SW 1271 (cell line): ENCODE results near the gene OR5K4.

ENCODE experiments used
- DNase-seq, 2 experiments: peaks; one replicate each; lab custom pipeline; 2025; lab: John Stamatoyannopoulos, UW

OR5K4 gene

DNA sequence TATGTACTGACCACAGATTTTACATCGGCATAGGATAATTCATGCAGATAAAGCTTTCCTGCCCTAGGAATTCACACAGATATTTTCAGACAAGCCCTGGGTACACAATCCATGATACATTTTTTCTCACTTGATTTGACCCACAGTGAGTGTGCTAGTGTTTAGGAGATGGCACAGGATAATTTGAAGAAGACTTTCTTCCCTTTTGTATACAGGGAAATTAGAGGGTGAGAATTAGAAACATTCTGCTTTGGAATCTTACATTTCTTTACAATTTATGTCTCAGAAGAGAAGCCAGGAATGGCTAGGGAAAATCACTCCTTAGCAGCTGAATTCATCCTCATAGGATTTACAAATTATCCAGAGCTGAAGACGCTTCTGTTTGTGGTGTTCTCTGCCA lies at the start of gene OR5K4:
OR5K4 (plus strand) TSS at position 301 of the 400 bp plus-strand sequence; CDS start at position 301, 0 bp downstream.
- DNase-seq = no peak

DNA sequence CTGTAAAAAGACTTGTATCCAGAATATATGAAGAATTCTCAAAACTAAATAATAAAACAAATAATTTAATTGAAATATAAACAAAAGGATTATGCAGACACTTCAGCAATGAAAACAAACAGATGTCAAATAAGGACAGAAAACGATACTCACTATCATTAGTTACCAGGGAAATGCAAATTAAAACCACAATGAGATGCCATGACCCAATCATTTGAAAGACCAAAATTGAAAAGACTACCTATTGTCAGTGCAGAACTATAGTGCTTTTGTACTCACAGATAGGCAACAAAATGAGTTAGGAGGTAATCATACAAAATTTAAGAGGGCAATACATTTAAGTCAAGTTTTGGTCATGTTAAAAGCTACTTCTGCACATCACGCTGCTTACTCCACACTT lies 31.6 kb upstream of the OR5K4 start:
- no peak for DNase-seq

DNA sequence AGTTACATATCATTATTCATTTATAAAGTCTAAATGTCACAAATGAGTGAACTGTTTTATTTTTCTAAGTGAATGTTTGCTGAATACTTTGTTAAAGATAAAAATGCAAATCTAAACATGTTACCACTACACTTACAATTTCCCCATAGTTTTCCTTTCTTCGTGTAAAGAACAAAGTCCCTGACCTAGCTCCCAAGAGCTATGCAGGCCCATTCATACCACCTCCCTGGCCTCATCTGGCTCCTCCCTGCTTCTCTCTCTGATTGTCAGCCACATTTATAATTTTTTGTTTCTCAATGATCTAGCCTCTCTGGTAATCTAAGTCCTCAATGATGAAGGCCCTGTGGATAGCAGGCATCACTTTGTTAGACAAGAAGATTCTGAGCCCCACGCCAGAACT lies 31.0 kb upstream of the OR5K4 start:
- no peak for DNase-seq

- DNase-seq = no peak
Measured at GRCh38 chr3:98323425-98323824, 30.2 kb upstream of the OR5K4 start.

DNA sequence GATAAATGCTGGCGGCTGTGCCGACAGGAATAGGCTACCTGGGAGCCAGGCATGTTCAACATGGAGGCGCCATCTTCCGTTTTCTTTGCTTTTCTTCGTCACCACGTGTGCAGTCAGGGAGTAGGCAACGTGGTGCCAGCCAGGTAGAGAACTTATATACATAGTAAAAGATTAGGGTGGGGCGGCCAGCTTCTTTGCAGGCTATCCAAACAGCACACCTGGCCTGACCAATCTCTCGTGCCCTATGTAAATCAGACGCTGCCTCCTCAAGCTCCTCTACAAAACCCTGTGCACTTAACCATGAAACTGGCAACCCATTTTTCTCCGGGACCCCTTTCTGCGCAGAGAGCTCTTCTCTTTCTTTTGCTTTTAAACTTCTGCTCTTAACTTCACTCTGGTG lies 28.6 kb upstream of the OR5K4 start:
- no peak for DNase-seq

DNA sequence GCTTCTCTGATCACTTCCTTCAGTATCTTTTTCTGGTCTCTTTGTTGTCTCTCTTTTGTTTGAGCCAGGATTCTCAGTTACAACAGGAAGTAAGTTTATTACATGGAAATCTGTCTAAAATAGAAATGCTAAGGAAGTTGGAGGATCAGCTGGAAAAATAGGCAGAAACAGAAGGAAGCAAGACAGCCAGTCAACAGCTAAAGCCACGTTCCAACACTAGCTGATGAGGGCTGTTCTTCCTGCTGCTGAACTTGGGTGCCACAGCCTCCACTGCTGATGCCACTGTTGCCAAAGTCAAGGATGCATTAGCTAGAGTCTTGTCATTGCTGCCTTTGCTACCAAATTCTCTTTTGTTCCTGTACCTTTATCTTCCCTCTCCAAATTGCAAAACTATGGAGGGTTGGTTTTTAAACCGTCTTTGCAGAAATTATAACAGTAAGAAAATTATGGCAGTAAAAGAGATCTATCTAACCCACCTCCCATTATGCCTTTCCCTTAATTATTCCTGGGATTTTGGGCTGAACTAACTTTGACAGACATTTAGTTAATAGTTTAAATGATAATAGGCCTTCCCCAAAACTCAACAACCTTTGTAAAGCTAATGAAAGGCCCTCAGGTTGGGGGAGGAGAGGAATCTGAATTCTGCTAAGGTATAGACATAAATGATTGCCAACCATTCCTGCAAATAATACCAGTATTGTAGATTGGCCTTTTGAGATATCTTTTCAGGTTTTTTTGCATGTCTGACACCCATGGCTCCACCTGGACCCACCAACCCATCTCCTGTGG lies 27.4 kb upstream of the OR5K4 start:
- DNase-seq = no peak

GRCh38 chr3:98326945-98327344 lies 26.7 kb upstream of the OR5K4 start:
- DNase-seq = no peak

GRCh38 chr3:98328933-98329332 lies 24.7 kb upstream of the OR5K4 start:
- no peak for DNase-seq

DNA sequence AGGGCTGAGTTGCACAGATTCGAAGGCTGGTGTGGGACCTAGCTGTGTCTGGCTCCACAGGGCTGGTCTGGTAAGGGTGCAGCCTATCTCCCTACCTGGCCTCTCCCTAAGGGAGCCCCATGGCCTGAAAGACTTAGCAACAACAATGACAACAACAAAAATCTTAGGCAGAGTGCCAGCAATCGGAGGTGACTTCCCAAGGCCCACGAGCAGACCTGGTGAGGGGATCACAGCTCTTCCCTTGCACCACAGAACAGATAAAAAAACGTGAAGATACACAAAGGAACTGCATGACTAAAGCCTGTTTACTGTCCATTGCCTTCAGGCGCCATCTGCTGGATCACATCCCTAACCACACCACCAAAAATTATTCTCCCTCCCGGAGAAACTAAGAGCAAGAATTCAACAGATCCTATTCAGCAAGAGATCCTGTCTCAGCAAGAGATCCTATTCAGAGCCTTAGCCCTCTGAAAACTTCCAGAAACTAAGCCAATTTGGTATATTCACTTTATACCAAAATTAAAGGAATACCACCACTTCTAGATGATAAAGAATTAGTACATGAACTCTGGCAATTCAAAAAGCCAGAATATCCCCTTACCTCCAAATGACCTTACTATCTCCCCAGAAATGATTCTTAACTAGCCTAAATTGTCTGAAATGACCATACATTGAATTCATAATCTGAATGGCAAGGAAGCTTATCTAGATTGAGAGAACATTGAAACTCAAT lies 24.1 kb upstream of the OR5K4 start:
- peak in 1 of 2 experiments; percentile 46 for DNase-seq

DNA sequence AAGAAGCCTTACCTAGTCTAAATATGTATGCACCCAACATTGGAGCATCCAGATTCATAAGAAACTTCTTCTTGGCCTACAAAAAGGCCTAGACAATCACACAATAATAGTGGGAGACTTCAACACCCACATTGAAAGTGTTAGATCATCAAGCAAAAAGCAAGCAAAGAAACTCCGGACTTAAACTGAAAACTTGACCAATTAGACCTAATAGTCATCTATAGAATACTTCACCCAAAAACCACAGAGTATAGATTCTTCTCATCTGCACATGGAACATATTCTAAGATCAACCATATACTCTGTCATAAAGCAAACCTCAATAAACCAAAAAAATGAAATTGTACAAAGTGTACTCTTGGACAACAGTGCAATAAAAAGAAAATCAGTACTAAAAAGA lies 22.3 kb upstream of the OR5K4 start:
- DNase-seq = no peak

GRCh38 chr3:98333989-98334606 lies 19.6 kb upstream of the OR5K4 start:
- no peak for DNase-seq

DNA sequence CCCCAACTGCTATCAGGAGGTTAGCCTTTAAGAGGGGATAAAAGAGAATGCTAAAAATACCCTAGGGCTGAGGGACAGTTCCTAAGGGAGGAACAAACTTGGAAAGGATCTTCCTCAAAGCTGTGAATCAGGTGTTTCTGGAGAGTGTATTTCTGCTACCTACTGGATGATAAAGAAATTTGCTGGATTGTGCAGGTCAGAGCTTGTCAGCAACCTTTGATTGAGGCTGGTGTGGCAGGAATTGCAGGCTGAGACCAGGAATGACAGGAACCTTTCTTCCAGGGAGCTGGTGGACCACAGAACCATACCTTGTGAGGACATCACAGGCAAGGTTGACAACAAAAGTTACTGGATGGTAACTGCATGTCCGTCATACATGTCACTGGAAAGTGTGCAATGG lies 14.6 kb upstream of the OR5K4 start:
- DNase-seq = no peak

- DNase-seq = no peak
Measured at GRCh38 chr3:98341758-98342157, 11.9 kb upstream of the OR5K4 start.

DNA sequence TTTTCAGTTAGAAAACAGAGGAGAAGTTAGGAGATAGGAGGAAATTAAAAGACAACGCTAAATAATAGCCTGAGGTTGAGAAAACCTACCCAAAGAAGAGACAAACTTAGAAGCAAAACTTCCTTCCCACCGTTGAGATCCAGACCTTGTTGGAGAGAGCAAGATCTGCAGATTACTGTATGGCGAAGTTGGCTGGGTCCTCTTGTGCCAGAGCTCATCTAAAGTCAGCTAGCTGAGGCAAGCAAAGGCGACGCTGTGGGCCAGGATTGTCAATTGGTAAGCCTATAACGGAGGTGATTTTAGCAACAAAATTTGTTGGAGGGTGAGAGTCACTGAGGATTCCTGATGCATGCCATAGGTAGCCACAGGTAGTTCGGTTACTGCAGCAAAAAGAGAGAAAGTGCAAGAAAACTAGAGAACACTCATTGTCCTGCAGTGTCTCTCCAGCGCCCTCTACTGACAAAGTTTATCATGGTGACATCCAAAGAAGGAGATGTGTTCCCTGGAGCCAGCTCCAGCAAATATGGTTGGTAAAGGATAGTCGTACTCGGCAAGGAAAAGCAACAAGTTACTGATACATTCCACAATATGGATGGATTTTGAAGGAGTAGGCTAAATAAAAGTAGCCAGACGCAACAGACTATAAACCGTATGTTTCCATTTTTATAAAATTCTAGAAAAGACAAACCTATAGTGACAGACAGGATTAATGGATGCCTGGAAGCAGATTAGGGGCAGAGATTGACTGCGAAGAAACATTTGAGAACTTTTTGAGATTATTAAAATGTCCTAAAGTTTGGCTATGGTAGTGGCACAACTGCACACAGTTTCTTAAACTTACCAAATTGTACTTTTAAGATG lies 9.8 kb upstream of the OR5K4 start:
- peak in 1 of 2 experiments; percentile 8 for DNase-seq

- no peak for DNase-seq
Measured at GRCh38 chr3:98350082-98350481, 3.6 kb upstream of the OR5K4 start.

DNA sequence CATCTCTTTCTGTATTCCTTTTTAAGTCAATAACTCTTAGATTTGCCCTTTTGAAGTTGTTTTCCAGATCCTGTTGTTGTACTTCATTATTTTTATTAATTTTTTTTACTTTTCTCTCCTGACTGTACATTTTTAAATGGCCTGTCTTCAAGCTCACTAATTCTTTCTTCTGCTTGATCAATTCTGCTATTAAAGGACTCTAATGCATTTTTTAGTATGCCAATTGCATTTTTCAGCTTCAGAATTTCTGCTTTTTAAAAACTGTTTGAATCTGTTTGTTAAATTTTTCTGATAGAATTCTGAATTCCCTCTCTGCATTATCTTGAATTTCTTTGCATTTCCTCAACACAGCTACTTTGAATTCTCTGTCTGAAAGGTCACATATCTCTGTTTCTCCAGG lies 5.6 kb downstream of the OR5K4 start:
- no peak for DNase-seq

- DNase-seq = no peak
Measured at GRCh38 chr3:98359993-98360675, 6.5 kb downstream of the OR5K4 start.

DNA sequence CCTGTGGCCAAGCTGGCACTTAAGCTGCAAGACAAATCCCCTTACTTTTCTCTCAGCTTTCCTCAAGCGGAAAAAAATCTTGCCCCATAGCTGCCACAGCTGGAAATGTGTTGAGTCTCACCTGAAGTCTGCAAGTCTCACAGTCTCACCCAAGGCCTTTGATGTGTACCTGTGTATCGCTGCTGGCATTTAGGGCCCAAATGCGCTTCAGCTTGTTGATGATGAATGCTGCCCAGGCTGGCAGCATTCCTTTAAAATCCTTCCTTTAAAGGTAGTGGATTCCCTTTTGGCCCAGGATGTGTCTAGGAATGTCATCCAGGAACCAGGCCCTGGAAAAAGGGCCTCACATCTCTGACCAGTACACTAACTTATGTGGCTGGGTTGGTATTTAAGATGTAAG lies 7.0 kb downstream of the OR5K4 start:
- no peak for DNase-seq

DNA sequence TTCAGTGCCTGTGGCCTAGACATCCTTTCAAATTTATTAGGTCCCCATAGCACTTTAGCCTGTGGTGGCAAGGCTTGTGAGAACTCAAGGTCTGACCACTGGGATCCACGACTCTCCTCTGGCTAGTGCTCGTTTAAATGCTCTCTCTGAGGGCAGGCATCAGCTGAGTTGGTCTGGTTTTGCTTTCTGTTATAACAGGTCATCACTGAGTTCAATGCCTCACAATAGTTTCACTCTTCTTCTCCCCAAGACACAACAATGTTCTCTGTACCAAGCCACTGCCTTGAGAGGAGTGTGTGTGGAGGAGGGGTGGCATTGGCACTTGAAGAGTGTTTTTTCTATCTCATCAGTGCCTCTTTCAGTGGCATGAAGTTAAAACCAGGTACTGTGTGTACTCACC lies 7.6 kb downstream of the OR5K4 start:
- DNase-seq = no peak

DNA sequence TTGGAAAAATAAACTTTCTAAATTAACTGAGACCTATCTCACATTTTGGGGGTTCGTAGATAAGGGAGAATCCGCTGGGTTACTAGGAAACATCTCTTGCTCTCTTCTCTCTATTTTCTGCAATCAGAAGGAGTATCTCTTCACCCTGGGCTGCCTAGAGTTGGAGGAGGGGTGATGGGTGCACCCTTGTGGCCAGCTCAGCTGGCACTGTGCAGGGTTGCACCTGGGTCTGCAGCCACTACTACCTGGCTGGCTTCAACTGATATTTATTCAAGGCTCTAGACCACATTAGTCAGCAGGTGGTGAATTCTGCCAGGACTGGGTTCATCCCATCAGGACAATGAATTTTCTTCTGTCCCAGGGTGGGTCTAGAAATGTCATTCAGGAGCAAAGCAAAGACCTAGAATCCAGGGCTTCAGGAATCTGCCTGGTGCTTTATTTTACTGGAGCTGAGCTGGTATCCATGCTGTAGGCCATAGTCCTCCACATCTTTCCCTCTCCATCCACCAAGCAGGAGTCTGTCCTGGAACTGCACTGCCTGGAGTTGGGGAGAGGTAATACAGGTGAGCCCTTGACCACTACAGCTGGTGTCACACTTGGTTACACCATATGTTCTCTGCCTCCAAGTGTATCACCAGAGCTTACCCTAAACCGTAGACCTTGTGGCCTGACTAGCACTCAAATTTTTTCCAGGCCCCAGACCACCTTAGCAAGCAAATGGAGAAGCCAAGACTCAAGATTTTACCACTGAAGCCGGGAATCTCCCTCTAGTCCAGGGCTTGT lies 14.0 kb downstream of the OR5K4 start:
- no peak for DNase-seq

GRCh38 chr3:98371186-98371585 lies 17.5 kb downstream of the OR5K4 start:
- no peak for DNase-seq
